Suppressor macrophage treated with lipopolysaccharide for 1 hour (primary cell): Measurements from ENCODE around the gene PRODH2.
"Not testable (repeated sequence)": the region's sequence is repeated elsewhere in the genome, so short reads cannot be mapped to it uniquely, and the experiment has no call there.

Experiments
- DNase-seq, 3 donors: peaks; one replicate each; pipeline ENCODE4 v3.0.0-alpha.2; 2020 to 2022

PRODH2 gene

GRCh38 chr19:35843676-35844481 is 31.2 kb upstream of the PRODH2 start:
- DNase-seq, result peak; percentile 57 to 76 (median 69)

- DNase-seq, result no peak
Observed at GRCh38 chr19:35842666-35843272, 30.1 kb upstream of the PRODH2 start.

GRCh38 chr19:35841961-35842595 is 29.4 kb upstream of the PRODH2 start:
- no peak for DNase-seq

- DNase-seq, result not testable (repeated sequence)
Observed at GRCh38 chr19:35836096-35836495, 23.5 kb upstream of the PRODH2 start.

GRCh38 chr19:35833972-35834371 is 21.3 kb upstream of the PRODH2 start:
- peak; percentile 21 to 41 (median 35) for DNase-seq

GRCh38 chr19:35832054-35832453 is 19.4 kb upstream of the PRODH2 start:
- DNase-seq, result no peak

GRCh38 chr19:35830986-35831385 is 18.3 kb upstream of the PRODH2 start:
- DNase-seq, result no peak

GRCh38 chr19:35828692-35829301 is 16.2 kb upstream of the PRODH2 start:
- peak; percentile 66 to 84 (median 71) for DNase-seq

GRCh38 chr19:35824150-35824549 is 11.5 kb upstream of the PRODH2 start:
- no peak for DNase-seq

- DNase-seq, result no peak
Observed at GRCh38 chr19:35822579-35822978, 9.9 kb upstream of the PRODH2 start.

GRCh38 chr19:35818445-35818844 is 5.8 kb upstream of the PRODH2 start:
- no peak for DNase-seq

- no peak for DNase-seq
Observed at GRCh38 chr19:35816846-35817245, 4.2 kb upstream of the PRODH2 start.

GRCh38 chr19:35816262-35816661 is 3.6 kb upstream of the PRODH2 start:
- DNase-seq, result no peak

GRCh38 chr19:35813043-35813890 is 622 bp upstream of the PRODH2 start:
- DNase-seq, result no peak

GRCh38 chr19:35811317-35812219 is 1.1 kb downstream of the PRODH2 start:
- no peak for DNase-seq

- no peak for DNase-seq
Observed at GRCh38 chr19:35807633-35808032, 5.0 kb downstream of the PRODH2 start.

- no peak for DNase-seq
Observed at GRCh38 chr19:35806597-35806996, 6.0 kb downstream of the PRODH2 start.

- DNase-seq, result no peak
Observed at GRCh38 chr19:35805526-35806102, 7.0 kb downstream of the PRODH2 start.

GRCh38 chr19:35801828-35802227 is 10.8 kb downstream of the PRODH2 start:
- no peak for DNase-seq

GRCh38 chr19:35797663-35798062 is 15.0 kb downstream of the PRODH2 start:
- peak in 2 of 3 donors; percentile 22 to 28 for DNase-seq
